ENCODE measurements around the gene CCDC12.
"Not testable (repeated sequence)": the region's sequence is repeated elsewhere in the genome, so short reads cannot be mapped to it uniquely, and the experiment has no call there.

GRCh38 chr3:46910914-46911313 is 65.6 kb downstream of the CCDC12 start:
- not testable (repeated sequence) for TF ChIP-seq CTCF (IDR thresholded peaks at IDR 0.05); ZFX (IDR thresholded peaks at IDR 0.05; ENCODE audit: borderline replicate concordance)
